ENCODE results near the gene CFL2.
A peak's percentile ranks its signal among the peaks of the same experiment; 100 is the strongest.
"Not testable (repeated sequence)": the region's sequence is repeated elsewhere in the genome, so short reads cannot be mapped to it uniquely, and the experiment has no call there.

Gene CFL2

GRCh38 chr14:34713681-34714319, 593 bp downstream of the CFL2 start:
- intact Hi-C loops (cut with DNase I): loop anchor here (2.0 to 10.0 kb wide), 2 partner anchors 83 to 161 kb away; partner anchors contain the start of genes BAZ1A and SNX6
- peak in 33 of 42 donors; percentile 12 to 68 (median 33) for DNase-seq

- no peak for DNase-seq
- intact Hi-C loops (cut with DNase I): loop anchor here (10.0 kb wide), 1 partner anchor 162 kb away; the partner anchor contains the start of gene BAZ1A
Measured at GRCh38 chr14:34713122-34713680, 1.2 kb downstream of the CFL2 start.

GRCh38 chr14:34711796-34712712, 2.3 kb downstream of the CFL2 start:
- intact Hi-C loops (cut with DNase I): loop anchor here (10.0 kb wide), 1 partner anchor 163 kb away; the partner anchor contains the start of gene BAZ1A
- DNase-seq: no peak

GRCh38 chr14:34711169-34711568, 3.2 kb downstream of the CFL2 start:
- DNase-seq: peak in 10 of 42 donors; percentile 5 to 70 (median 36)
- intact Hi-C loops (cut with DNase I): loop anchor here (10.0 kb wide), 1 partner anchor 164 kb away; the partner anchor contains the start of gene BAZ1A

GRCh38 chr14:34710744-34711143, 3.6 kb downstream of the CFL2 start:
- intact Hi-C loops (cut with DNase I): loop anchor here (10.0 kb wide), 1 partner anchor 164 kb away; the partner anchor contains the start of gene BAZ1A

GRCh38 chr14:34710006-34710405, 4.4 kb downstream of the CFL2 start:
- no peak for DNase-seq
- intact Hi-C loops (cut with DNase I): loop anchor here (10.0 kb wide), 1 partner anchor 165 kb away; the partner anchor contains the start of gene BAZ1A

More at GRCh38 chr14:34710744-34711143, 3.6 kb downstream of the CFL2 start:
- DNase-seq: no peak

GRCh38 chr14:34707722-34708121, 6.7 kb downstream of the CFL2 start:
- no peak for DNase-seq
- intact Hi-C loops (cut with DNase I): no loop called here

- intact Hi-C loops (cut with DNase I): no loop called here
- no peak for DNase-seq
Measured at GRCh38 chr14:34701808-34702207, 12.6 kb downstream of the CFL2 start.

GRCh38 chr14:34700622-34701130, 13.7 kb downstream of the CFL2 start:
- DNase-seq: peak in 1 of 42 donors; percentile 0
- intact Hi-C loops (cut with DNase I): no loop called here

GRCh38 chr14:34699873-34700621, 14.3 kb downstream of the CFL2 start:
- intact Hi-C loops (cut with DNase I): no loop called here
- DNase-seq: peak in 1 of 42 donors; percentile 6

- intact Hi-C loops (cut with DNase I): not testable (repeated sequence)
- DNase-seq: peak in 1 of 42 donors; percentile 31
Measured at GRCh38 chr14:34694216-34694615, 20.2 kb downstream of the CFL2 start.

- peak in 4 of 42 donors; percentile 26 to 69 (median 36) for DNase-seq
- intact Hi-C loops (cut with DNase I): no loop called here
Measured at GRCh38 chr14:34693228-34693939, 21.0 kb downstream of the CFL2 start.

GRCh38 chr14:34692898-34693227, 21.5 kb downstream of the CFL2 start:
- DNase-seq: peak in 1 of 42 donors; percentile 25
- intact Hi-C loops (cut with DNase I): no loop called here

GRCh38 chr14:34692348-34692747, 22.0 kb downstream of the CFL2 start:
- peak in 1 of 42 donors; percentile 31 for DNase-seq
- intact Hi-C loops (cut with DNase I): no loop called here

GRCh38 chr14:34691206-34691605, 23.2 kb downstream of the CFL2 start:
- no peak for DNase-seq
- intact Hi-C loops (cut with DNase I): no loop called here

GRCh38 chr14:34688470-34689206, 25.8 kb downstream of the CFL2 start:
- intact Hi-C loops (cut with DNase I): no loop called here
- no peak for DNase-seq

GRCh38 chr14:34685819-34686428, 28.5 kb downstream of the CFL2 start:
- DNase-seq: no peak
- intact Hi-C loops (cut with DNase I): no loop called here
